ENCODE results near the gene CEP89.
"Not testable (repeated sequence)": the region's sequence is repeated elsewhere in the genome, so short reads cannot be mapped to it uniquely, and the experiment has no call there.

CEP89 gene

GRCh38 chr19:32971715-32972540, at the start of gene CEP89, which contains the start of gene FAAP24:
TSS of gene CEP89 (minus strand) at chr19:32971958. CDS start at chr19:32971874, 84 bp downstream.
TSS of gene FAAP24 (plus strand) at chr19:32972242. CDS start at chr19:32973197, 955 bp downstream.
- peaks cover 2% of the 10 kb centered on the region; the same call in 1 of the 2 replicates for H3K4me1 ChIP-seq (ENCODE audit: control insufficient read depth, insufficient read depth, low read length)
- peak; percentile 98 for DNase-seq (ENCODE audit: low read depth, low spot score)
- no peaks in the 10 kb centered on the region for H3K27me3 ChIP-seq (ENCODE audit: control insufficient read depth, insufficient read depth, low read length)
- H3K4me3 ChIP-seq (ENCODE audit: low read length), result peak within 1 kb of the TSS; percentile 85; the same call in 1 of the 2 replicates
- no CpG with 5 or more reads among the region's 57 CpGs for WGBS (ENCODE audit: insufficient coverage, insufficient read length)
- no peaks in the 10 kb centered on the region for H3K9me3 ChIP-seq (ENCODE audit: control insufficient read depth, insufficient read depth, low read length)
- H3K27ac ChIP-seq (ENCODE audit: low read length), result no peak within 1 kb of the TSS
- H3K36me3 ChIP-seq (ENCODE audit: control insufficient read depth, insufficient read depth, low read length), result peaks cover 3% of the 10 kb centered on the region; the same call in 1 of the 2 replicates

DNA sequence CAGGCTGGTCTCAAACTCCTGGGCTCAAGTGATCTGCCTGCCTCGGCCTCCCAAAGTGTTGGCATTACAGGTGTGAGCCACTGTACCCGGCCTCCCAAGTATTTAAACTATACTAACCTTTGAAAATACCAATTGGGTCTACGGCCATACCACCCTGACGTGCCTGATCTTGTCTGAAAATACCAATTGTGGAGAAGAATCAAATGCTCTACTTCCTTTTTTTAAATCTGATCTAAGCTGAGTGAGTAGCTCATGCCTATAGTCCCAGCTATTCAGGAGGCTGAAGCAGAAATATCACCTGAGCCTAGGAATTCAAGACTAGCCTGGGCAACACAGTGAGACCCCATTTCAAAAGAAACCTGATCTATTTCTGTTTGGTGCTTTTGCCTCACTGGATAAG, 39.1 kb upstream of the CEP89 start:
- not testable (repeated sequence) for H3K36me3 ChIP-seq (ENCODE audit: control insufficient read depth, insufficient read depth, low read length); H3K27me3 ChIP-seq (ENCODE audit: control insufficient read depth, insufficient read depth, low read length); DNase-seq (ENCODE audit: low read depth, low spot score); H3K27ac ChIP-seq (ENCODE audit: low read length); H3K4me1 ChIP-seq (ENCODE audit: control insufficient read depth, insufficient read depth, low read length); H3K4me3 ChIP-seq (ENCODE audit: low read length); H3K9me3 ChIP-seq (ENCODE audit: control insufficient read depth, insufficient read depth, low read length)
- no CpG with 5 or more reads among the region's 4 CpGs for WGBS (ENCODE audit: insufficient coverage, insufficient read length)

DNA sequence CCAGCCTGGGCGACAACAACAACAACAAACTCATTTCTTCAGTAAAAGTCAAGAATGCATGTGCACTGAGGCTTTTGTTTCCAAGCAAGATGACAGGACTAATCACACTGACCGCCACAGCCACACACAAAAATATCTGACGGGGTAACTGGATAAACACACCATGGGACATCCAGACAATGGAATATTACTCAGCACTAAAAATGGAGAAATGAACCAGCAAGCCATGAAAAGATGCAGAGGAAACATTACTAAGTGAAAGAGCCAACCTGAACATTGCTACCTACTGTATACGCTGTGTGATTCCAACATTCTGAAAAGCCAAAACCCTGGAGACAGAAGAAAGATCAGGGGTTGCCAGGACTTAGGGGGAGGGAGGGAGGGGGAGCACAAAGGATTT, 37.0 kb upstream of the CEP89 start:
- Histone ChIP-seq H3K9me3 (ENCODE audit: control insufficient read depth, insufficient read depth, low read length) (no peaks in the 10 kb centered on the region), H3K36me3 (ENCODE audit: control insufficient read depth, insufficient read depth, low read length) (peaks cover 3% of the 10 kb centered on the region; the same call in 1 of the 2 replicates), H3K27me3 (ENCODE audit: control insufficient read depth, insufficient read depth, low read length) (no peaks in the 10 kb centered on the region), H3K27ac (ENCODE audit: low read length) (no peak overlapping the region), H3K4me1 (ENCODE audit: control insufficient read depth, insufficient read depth, low read length) (0 out of 2 replicates have a peak, but pooled peaks cover 1% of the 10 kb centered on the region), H3K4me3 (ENCODE audit: low read length) (no peak overlapping the region)
- DNase-seq (ENCODE audit: low read depth, low spot score), result no peak
- no CpG with 5 or more reads among the region's 4 CpGs for WGBS (ENCODE audit: insufficient coverage, insufficient read length)

- H3K36me3 ChIP-seq (ENCODE audit: control insufficient read depth, insufficient read depth, low read length), result peaks cover 3% of the 10 kb centered on the region; the same call in 1 of the 2 replicates
- WGBS (ENCODE audit: insufficient coverage, insufficient read length), result no CpG with 5 or more reads among the region's 5 CpGs
- no peaks in the 10 kb centered on the region for H3K27me3 ChIP-seq (ENCODE audit: control insufficient read depth, insufficient read depth, low read length)
Measured at GRCh38 chr19:33005440-33005839, 33.7 kb upstream of the CEP89 start.

DNA sequence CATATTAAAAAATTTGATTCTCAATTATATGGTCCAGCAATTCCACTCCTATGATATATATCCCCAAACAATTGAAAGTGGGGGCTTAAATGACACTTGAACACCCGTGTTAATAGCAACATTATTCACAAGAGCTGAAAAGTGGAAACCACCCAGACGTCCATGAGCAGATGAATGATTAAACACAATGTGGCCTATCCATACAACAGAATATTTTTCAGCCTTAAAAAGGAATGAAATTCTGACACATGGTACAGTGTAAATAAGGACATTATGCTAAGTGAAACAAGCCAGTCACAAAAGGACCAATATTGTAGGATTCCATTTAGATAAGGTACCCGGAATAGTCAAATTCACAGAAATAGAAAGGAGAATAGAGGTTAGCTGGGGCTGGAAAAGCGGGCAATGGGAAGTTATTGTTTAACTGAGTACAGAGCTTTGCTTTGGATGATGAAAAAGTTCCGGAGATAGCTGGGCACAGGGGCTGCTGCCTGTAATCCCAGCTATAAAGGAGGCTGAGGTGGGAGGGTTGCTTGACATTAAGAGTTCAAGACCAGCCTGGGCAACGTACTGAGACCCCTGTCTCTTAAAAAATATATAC, 31.8 kb upstream of the CEP89 start:
- H3K27me3 ChIP-seq (ENCODE audit: control insufficient read depth, insufficient read depth, low read length); H3K9me3 ChIP-seq (ENCODE audit: control insufficient read depth, insufficient read depth, low read length); H3K36me3 ChIP-seq (ENCODE audit: control insufficient read depth, insufficient read depth, low read length); DNase-seq (ENCODE audit: low read depth, low spot score); H3K4me1 ChIP-seq (ENCODE audit: control insufficient read depth, insufficient read depth, low read length); H3K27ac ChIP-seq (ENCODE audit: low read length); H3K4me3 ChIP-seq (ENCODE audit: low read length): not testable (repeated sequence)
- WGBS (ENCODE audit: insufficient coverage, insufficient read length), result no CpG with 5 or more reads among the region's 6 CpGs

More at GRCh38 chr19:33005440-33005839, 33.7 kb upstream of the CEP89 start:
- no peak overlapping the region for H3K27ac ChIP-seq (ENCODE audit: low read length)
- 0 out of 2 replicates have a peak, but pooled peaks cover 1% of the 10 kb centered on the region for H3K4me1 ChIP-seq (ENCODE audit: control insufficient read depth, insufficient read depth, low read length)
- no peak overlapping the region for H3K4me3 ChIP-seq (ENCODE audit: low read length)
- DNase-seq (ENCODE audit: low read depth, low spot score), result no peak
- H3K9me3 ChIP-seq (ENCODE audit: control insufficient read depth, insufficient read depth, low read length), result no peaks in the 10 kb centered on the region

- H3K4me3 ChIP-seq (ENCODE audit: low read length); H3K27ac ChIP-seq (ENCODE audit: low read length); H3K4me1 ChIP-seq (ENCODE audit: control insufficient read depth, insufficient read depth, low read length); H3K9me3 ChIP-seq (ENCODE audit: control insufficient read depth, insufficient read depth, low read length); DNase-seq (ENCODE audit: low read depth, low spot score); H3K27me3 ChIP-seq (ENCODE audit: control insufficient read depth, insufficient read depth, low read length): not testable (repeated sequence)
- peaks cover 11% of the 10 kb centered on the region for H3K36me3 ChIP-seq (ENCODE audit: control insufficient read depth, insufficient read depth, low read length)
- no CpG with 5 or more reads among the region's 15 CpGs for WGBS (ENCODE audit: insufficient coverage, insufficient read length)
Measured at GRCh38 chr19:33002126-33002865, 30.5 kb upstream of the CEP89 start.

DNA sequence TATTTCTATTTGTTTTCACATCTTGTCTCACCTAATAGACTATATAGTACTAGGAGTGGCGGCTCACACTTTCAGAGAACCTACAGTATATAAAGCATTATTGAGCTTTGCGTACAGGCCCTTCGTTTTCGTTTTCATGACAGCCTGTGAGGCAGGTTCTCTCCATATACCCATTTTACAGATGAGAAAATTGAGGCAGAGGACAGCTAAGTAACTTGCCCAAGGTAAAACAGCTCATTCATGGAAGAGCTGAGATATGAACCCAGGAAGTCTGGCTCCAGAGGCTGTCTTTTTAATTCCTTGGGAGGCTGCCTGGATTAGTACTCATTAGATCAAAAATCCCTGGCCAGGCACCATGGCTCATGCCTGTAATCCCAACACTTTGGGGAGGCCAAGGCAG, 29.2 kb upstream of the CEP89 start:
- WGBS (ENCODE audit: insufficient coverage, insufficient read length), result no CpG with 5 or more reads among the region's 4 CpGs
- H3K36me3 ChIP-seq (ENCODE audit: control insufficient read depth, insufficient read depth, low read length), result peaks cover 11% of the 10 kb centered on the region
- no peak for DNase-seq (ENCODE audit: low read depth, low spot score)
- no peak overlapping the region for H3K4me3 ChIP-seq (ENCODE audit: low read length)
- H3K9me3 ChIP-seq (ENCODE audit: control insufficient read depth, insufficient read depth, low read length), result no peaks in the 10 kb centered on the region
- no peaks in the 10 kb centered on the region for H3K27me3 ChIP-seq (ENCODE audit: control insufficient read depth, insufficient read depth, low read length)
- H3K4me1 ChIP-seq (ENCODE audit: control insufficient read depth, insufficient read depth, low read length), result no peaks in the 10 kb centered on the region
- H3K27ac ChIP-seq (ENCODE audit: low read length), result no peak overlapping the region

DNA sequence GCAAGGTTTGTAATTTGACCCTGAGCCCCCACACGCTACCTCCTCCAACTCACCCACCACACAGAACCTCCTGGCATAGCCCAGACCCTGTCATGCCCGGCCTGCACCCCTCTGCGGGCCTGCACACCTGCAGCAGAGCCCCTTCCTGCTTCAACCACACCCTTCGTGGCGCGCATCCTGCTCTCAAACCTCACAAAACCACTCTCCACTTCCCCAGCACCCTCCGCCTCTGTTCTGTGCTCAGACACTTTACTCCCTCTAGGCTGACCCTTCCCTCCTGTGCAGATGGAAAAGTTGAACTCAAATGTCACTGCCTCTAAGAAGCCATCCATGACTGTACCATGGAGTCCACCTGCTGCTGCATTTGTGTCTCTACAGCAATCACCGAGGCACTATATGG, 28.8 kb upstream of the CEP89 start:
- no peaks in the 10 kb centered on the region for H3K4me1 ChIP-seq (ENCODE audit: control insufficient read depth, insufficient read depth, low read length)
- no peaks in the 10 kb centered on the region for H3K9me3 ChIP-seq (ENCODE audit: control insufficient read depth, insufficient read depth, low read length)
- H3K27ac ChIP-seq (ENCODE audit: low read length), result no peak overlapping the region
- no peak for DNase-seq (ENCODE audit: low read depth, low spot score)
- no peaks in the 10 kb centered on the region for H3K27me3 ChIP-seq (ENCODE audit: control insufficient read depth, insufficient read depth, low read length)
- WGBS (ENCODE audit: insufficient coverage, insufficient read length), result no CpG with 5 or more reads among the region's 8 CpGs
- no peak overlapping the region for H3K4me3 ChIP-seq (ENCODE audit: low read length)
- peaks cover 11% of the 10 kb centered on the region for H3K36me3 ChIP-seq (ENCODE audit: control insufficient read depth, insufficient read depth, low read length)

- no CpG with 5 or more reads among the region's 3 CpGs for WGBS (ENCODE audit: insufficient coverage, insufficient read length)
- H3K4me1 ChIP-seq (ENCODE audit: control insufficient read depth, insufficient read depth, low read length), result no peaks in the 10 kb centered on the region
- no peaks in the 10 kb centered on the region for H3K9me3 ChIP-seq (ENCODE audit: control insufficient read depth, insufficient read depth, low read length)
Measured at GRCh38 chr19:32998722-32999121, 27.0 kb upstream of the CEP89 start.

GRCh38 chr19:32997716-32998355, 26.1 kb upstream of the CEP89 start:
- Histone ChIP-seq H3K36me3 (ENCODE audit: control insufficient read depth, insufficient read depth, low read length) (peaks cover 11% of the 10 kb centered on the region), H3K9me3 (ENCODE audit: control insufficient read depth, insufficient read depth, low read length) (no peaks in the 10 kb centered on the region), H3K4me1 (ENCODE audit: control insufficient read depth, insufficient read depth, low read length) (no peaks in the 10 kb centered on the region), H3K4me3 (ENCODE audit: low read length) (no peak overlapping the region; the same call in 1 of the 2 replicates), H3K27me3 (ENCODE audit: control insufficient read depth, insufficient read depth, low read length) (no peaks in the 10 kb centered on the region), H3K27ac (ENCODE audit: low read length) (no peak overlapping the region)
- WGBS (ENCODE audit: insufficient coverage, insufficient read length), result no CpG with 5 or more reads among the region's 14 CpGs
- no peak for DNase-seq (ENCODE audit: low read depth, low spot score)

More at GRCh38 chr19:32998722-32999121, 27.0 kb upstream of the CEP89 start:
- H3K27me3 ChIP-seq (ENCODE audit: control insufficient read depth, insufficient read depth, low read length), result no peaks in the 10 kb centered on the region
- H3K4me3 ChIP-seq (ENCODE audit: low read length), result no peak overlapping the region
- no peak overlapping the region for H3K27ac ChIP-seq (ENCODE audit: low read length)
- H3K36me3 ChIP-seq (ENCODE audit: control insufficient read depth, insufficient read depth, low read length), result peaks cover 11% of the 10 kb centered on the region
- no peak for DNase-seq (ENCODE audit: low read depth, low spot score)
